GM20431 (cell line): ENCODE measurements around the gene PCDHGA1.
"Not testable (repeated sequence)": the region's sequence is repeated elsewhere in the genome, so short reads cannot be mapped to it uniquely, and the experiment has no call there.

Source experiments
- in situ Hi-C: fragments of 300-500 bp; cut with MseI, MboI; formaldehyde crosslinking; loops from one replicate; pipeline ENCODE4 v1.15.0; 2020; ENCODE audit warnings: low sequenced_read_pairs; ENCODE audit not compliant: unreplicated experiment

Gene PCDHGA1

DNA sequence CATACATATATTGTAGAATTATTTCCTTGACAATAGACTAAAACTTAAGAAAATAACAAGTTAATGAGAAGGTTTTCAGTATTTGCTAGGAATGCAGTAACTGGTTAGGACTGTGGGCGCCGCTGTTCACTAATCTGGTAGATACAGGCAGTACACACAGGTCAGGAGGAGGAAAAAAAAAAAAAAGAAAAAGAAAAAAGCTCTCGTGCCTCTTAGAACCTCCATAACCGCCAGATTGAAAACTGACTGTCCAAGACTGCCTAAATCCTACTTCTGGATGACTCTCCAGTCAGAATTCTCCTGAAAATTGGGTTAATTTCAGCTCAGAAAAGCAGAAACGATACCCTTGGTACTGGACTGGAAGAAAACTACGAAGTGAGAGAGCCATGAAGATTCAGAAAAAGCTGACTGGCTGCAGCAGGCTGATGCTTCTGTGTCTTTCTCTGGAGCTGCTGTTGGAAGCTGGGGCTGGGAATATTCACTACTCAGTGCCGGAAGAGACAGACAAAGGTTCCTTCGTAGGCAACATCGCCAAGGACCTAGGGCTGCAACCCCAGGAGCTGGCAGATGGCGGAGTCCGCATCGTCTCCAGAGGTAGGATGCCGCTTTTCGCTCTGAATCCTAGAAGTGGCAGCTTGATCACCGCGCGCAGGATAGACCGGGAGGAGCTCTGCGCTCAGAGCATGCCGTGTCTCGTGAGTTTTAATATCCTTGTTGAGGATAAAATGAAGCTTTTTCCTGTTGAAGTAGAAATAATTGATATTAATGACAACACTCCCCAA lies at the start of gene PCDHGA1:
TSS of gene PCDHGA1 (plus strand) at position 216 of the 782 bp plus-strand sequence.
- in situ Hi-C loops: no loop called here

DNA sequence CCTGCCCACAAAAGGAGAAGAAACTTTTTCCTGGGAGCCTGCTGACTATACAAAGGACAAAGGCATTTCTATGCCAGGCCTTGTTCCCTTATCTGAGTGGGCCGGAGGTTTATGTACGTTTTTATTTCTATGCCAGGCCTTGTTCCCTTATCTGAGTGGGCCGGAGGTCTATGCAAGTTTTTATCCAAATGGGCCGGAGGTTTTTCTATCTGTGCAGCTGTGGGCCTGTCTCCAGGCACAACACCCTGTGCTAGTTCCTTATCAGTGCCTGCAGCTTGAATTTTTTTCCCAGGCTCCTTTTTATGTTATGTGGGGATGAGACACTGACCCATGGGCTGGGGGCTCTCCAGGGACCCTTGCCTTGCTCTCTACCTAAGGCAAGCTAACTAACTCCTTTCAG lies 31.9 kb upstream of the PCDHGA1 start:
- in situ Hi-C loops: no loop called here

DNA sequence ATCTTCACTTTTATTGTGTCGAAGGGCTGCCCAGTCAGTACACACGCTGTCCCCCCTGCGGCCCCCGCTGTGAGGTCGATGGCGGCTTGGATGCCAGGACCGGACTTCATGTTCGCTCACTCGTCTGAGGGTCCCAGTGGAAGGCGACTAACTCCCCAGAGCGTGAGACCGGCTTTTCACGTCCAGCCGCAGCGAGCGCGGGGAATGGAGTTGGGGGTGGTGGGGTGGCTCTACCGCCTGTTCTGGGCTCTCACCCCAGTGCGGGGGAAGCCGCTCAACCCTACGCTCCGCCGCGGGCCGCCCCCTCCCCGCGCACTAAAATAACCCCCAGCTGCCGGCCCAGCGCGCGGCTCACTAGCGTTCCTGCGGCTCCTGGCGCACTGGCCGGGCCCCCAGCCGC lies 26.6 kb upstream of the PCDHGA1 start, which contains the start of gene SLC25A2:
TSS of gene SLC25A2 (minus strand) at position 294 of the 400 bp plus-strand sequence. CDS start at position 110, 184 bp downstream.
- in situ Hi-C loops: no loop called here

DNA sequence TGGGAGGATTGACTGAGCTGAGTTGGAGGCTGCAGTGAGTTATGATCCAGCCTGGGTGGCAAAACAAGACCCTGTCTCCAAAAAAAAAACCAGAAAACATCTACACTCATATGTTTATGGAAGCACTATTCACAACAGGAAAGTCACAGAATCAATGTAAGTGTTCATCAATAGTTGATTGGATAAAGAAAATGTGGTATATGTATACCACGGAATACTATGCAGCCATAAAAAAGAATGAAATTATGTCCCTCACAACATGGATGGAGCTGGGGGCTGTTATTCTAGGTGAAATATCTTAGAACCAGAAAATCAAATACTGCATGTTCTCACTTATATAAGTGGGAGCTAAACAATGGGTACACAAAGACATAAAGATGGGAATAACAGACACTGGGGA lies 23.7 kb upstream of the PCDHGA1 start:
- in situ Hi-C loops: no loop called here

DNA sequence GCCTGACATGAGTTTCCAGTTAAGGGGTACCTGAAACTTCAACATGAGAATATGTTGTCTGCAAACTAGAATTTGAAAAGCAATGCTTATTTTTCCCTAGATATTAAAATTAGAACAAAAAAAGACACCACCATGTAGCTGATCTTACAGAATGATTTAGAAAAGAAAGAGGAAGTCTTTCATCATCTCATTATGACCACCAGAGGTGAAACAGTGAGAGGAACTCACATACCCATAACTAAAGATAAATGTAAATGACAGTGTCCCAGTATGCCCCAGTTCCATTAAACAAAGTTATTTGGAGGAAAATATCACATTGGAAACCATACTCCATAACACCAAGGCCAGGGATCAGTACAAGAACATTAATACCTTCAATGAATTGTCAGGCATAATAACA lies 16.6 kb upstream of the PCDHGA1 start:
- in situ Hi-C loops: no loop called here

DNA sequence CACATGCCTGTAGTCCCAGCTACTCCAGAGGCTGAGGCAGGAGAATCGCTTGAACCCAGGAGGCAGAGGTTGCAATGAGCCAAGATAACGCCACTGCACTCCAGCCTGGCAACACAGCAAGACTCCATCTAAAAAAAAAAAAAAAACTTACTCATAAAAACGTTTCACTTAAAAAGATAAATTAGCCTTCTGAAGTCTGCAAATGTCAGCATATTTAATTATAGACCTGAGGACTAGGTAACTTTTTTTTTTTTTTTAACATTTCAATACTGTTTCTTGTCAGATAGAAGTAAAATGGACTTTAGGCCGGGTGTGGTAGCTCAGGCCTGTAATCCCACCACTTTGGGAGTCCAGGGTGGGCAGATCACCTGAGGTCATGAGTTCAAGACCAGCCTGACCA lies 13.4 kb upstream of the PCDHGA1 start:
- in situ Hi-C loops: not testable (repeated sequence)

DNA sequence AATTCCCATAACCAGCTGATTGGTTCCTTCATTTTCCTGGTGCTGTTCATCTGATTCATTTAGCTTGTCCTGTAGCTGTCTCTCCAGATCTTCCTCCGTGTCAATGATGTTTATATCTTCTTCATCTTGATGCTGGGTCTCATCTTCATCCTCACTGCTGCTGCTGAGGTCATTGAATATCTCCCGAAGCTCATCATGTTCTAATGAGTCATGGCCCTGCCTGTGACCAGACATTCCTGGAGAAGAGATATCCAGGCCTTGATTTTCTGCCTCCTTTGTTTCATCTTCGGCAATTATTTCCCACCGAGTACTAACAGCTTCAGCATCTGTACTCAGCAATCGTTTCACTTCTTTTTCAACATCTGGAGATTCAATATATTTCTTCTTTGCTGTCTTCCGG lies 11.1 kb upstream of the PCDHGA1 start:
- in situ Hi-C loops: no loop called here

DNA sequence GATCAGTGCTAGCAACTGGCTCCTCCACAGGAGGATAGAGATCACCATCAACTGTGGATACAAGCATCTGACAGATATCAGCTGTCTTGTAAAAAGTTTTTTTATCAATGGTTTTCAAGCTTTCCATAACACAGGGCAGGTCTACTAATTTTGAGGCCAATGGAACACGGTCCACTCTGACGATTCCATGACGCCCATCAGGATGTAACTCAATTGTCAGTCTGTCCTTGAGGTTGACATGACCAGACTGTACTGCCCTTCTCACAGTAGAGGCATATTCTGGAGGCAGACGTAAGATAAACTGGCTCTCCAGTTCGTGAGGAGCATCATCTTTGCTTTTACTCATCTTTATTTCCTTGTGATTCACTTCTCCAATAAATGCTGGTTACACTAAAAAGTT lies 10.6 kb upstream of the PCDHGA1 start:
- in situ Hi-C loops: no loop called here

DNA sequence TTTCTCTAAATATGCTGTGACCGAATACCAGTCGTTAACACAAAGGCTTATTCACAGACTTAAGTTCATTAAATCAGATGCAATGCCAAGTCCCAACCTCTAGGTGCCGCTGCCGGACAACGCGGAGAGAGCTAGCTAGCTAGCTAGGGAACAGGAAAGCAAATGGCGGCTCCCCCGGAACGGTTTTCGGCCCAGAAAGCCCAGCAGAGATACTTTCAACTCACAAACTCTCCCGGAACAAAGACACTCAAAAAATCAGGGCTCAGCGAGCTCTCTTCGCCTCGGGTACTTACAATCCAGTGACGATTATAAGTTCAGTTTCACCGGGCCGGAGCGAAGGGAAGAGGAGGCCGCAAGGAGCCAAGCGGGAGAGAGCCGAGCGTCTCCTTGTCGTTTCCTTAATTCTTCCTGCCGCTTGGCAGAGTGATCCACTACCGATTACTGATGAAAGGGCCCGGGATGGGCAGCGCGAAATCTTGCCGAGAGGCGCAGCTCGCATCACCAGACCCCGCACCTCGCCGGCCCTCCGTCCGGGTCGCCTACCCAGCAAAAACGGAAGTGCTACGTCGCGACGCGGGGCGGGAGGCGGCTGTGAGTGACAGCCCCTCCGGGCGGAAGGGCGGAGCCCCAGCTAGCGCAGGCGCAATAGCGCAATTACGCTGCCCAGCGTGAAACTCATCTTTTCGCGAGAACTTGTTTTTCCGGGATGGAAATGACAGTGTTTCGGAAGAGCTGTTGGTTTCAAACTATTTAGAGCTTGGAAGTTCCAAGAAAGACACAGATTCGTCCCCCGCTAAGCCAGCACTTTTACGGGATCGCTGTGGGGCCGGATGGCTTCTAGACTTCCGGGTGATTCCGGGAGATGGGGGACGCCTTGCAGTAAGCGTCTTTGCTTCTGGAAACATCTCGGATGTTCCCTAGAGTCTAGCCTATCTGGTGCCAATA lies 9.8 kb upstream of the PCDHGA1 start, which contains the start of gene TAF7:
TSS of gene TAF7 (minus strand) at position 560 of the 945 bp plus-strand sequence. CDS start 740 bp downstream, outside the sequence.
- in situ Hi-C loops: no loop called here

DNA sequence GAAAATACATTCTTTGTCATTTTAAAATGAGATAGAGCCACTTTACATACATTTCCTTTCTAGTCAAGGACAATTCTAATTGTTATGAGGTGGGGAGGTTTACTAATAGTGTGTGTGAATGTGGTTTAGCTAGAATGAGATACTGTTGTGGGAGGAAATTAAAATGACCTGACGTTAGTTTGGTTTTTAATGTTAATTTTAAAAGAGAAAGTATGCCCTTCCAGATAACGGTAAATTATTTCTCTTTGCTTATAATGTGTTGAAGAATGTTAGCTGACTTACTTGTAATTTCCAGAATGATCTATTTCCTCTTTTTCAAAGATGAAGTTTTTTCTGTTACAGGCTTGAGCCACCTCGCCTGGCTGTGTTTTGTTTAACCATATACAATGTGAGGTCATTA lies 8.1 kb upstream of the PCDHGA1 start:
- in situ Hi-C loops: no loop called here

DNA sequence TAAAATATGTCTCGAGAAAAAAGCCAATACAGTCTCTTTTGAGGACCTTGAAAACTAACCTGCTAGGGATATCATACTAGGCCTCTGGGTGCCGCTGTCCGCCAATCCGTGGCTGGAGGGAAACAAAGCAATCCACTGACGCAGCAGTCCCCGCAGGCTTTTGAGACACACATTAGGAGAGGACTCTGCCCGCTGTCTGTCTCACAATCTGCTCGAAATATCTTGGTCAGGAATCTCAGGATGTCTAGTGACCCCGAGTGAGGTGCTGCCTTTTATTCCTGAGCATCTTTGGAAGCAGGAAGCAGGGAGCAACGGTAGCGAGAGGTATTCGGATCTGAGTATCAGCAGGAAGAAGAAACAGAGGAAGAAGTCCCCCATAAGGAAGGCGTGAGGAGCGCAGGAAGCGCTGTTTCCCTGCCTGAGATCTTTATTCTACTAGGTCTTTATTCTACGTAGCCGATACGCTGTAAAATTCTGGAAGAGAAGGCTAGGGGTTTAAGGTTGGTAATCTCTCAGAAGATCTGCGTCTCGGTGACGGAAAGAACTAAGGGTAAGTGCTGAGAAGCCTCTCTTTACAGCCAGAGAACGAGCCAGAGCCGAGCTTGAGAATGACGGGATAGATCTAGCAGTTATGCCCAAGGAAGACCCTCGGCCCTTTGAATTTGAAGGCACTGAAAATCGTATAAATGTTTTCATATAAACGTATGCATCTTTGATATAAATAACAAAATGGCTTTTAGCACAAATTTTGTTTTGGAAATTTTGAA lies 4.0 kb upstream of the PCDHGA1 start:
- in situ Hi-C loops: no loop called here

DNA sequence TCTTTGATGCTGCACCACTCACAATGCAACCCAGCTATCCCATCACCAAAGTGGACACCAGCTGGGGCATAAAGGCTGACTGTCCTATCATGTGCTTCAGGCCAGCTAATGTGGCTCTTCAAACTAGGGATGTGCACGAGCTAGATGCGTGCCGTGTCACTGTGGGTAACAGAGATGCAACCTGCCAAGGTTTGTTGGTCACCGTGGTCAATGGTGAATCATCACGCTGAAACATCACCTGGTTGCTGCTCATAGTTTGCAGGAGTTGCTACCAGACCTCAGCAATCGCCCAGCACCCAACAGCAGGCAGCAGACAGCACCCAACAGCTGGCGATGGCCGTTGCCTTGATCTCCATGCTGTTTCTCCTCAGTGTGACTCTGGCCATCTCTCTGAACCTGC lies 2.1 kb upstream of the PCDHGA1 start:
- in situ Hi-C loops: no loop called here

DNA sequence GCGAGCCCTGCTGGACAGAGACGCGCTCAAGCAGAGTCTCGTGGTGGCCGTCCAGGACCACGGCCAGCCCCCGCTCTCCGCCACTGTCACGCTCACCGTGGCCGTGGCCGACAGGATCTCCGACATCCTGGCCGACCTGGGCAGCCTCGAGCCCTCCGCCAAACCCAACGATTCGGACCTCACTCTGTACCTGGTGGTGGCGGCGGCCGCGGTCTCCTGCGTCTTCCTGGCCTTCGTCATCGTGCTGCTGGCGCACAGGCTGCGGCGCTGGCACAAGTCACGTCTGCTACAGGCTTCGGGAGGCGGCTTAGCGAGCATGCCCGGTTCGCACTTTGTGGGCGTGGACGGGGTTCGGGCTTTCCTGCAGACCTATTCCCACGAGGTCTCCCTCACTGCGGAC lies 2.3 kb downstream of the PCDHGA1 start:
- in situ Hi-C loops: not testable (repeated sequence)

DNA sequence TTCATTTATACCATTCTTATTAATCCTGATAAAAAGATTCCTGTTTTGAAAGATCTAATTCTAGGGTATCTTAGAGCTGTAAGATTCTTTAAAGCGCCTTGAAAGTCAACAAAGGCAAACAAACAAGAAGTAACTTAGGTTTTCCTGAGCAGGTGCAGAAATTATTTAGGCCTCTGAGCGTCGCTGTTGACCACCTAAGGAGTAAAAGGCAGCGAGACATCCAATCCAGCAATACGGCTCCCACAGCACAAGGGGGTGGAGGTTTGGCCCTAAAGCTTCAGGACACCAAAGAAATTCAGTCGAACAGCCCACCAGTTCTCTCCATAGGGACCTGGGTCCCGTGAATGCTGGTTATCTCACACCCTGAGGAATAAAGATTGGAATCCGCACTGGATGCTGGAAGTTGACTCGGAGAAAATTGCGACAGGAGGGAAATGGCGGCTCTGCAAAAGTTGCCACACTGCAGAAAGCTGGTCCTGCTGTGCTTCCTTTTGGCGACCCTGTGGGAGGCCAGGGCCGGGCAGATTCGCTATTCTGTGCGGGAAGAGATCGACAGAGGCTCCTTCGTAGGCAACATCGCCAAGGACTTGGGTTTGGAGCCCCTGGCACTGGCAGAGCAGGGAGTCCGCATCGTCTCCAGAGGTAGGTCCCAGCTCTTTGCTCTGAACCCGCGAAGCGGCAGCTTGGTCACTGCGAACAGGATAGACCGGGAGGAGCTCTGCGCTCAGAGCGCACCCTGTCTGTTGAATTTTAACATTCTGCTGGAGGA lies 8.4 kb downstream of the PCDHGA1 start, which contains the start of gene PCDHGA2:
TSS of gene PCDHGA2 (plus strand) at position 223 of the 769 bp plus-strand sequence.
- in situ Hi-C loops: no loop called here

DNA sequence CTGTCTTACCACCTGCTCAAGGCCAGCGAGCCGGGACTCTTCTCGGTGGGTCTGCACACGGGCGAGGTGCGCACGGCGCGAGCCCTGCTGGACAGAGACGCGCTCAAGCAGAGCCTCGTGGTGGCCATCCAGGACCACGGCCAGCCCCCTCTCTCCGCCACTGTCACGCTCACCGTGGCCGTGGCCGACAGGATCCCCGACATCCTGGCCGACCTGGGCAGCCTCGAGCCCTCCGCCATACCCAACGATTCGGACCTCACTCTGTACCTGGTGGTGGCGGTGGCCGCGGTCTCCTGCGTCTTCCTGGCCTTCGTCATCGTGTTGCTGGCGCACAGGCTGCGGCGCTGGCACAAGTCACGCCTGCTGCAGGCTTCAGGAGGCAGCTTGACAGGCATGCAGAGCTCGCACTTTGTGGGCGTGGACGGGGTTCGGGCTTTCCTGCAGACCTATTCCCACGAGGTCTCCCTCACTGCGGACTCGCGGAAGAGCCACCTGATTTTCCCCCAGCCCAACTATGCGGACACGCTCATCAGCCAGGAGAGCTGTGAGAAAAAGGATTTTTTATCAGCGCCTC lies 10.6 kb downstream of the PCDHGA1 start:
- in situ Hi-C loops: not testable (repeated sequence)

DNA sequence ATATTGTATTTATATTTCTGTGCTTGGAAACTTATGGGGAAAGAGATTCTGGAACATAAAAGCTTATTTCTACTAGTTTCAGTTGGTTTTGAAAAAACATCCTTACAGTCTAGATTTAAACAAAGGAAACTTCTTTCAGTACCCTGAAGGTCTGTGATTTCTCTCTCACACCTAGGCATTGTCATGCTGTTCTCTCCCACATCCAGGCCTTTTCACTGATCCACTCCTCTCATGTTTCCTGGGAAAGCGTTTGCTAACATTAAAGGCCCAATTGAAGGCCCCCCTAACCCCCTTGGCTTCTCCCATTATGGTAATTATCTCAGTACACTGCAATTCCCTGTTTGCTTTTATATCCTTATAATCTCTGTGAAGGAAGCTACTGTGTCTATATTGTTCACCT lies 12.5 kb downstream of the PCDHGA1 start:
- in situ Hi-C loops: no loop called here

DNA sequence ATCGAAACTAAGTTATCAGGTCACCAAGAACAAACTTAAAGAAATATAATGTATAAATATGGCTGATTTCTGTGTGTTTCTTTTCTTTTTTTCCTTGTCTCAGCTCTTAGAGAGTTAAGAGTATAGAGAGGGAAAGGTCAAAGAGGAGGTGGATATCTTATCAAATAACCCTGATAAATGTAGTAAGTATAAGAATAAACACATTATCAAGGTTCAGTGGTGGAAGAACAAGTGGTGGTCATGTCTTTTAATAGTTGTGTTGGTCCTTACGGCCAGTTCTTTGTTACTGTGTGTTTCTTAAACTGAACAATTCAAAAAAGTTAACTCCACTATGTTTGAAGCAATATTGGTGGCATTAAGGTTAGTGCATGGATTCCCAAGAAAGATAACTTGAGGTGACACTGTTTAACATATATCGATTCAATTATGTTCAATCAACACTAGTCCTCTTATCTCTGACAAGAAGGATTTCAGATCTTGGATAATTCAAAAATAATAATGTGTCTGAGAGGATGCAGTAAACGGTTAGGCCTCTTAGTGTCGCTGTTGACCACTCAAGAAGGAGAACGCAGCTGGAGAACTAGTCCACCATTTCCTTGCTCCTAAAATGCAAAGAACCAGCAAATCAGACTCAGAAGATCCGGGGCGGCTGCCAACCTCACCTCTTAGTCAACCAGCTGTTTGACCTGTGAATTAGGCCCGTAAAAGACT lies 13.1 kb downstream of the PCDHGA1 start, which contains the start of gene PCDHGA3:
TSS of gene PCDHGA3 (plus strand) at position 588 of the 711 bp plus-strand sequence. CDS start 205 bp downstream, outside the sequence.
- in situ Hi-C loops: no loop called here

DNA sequence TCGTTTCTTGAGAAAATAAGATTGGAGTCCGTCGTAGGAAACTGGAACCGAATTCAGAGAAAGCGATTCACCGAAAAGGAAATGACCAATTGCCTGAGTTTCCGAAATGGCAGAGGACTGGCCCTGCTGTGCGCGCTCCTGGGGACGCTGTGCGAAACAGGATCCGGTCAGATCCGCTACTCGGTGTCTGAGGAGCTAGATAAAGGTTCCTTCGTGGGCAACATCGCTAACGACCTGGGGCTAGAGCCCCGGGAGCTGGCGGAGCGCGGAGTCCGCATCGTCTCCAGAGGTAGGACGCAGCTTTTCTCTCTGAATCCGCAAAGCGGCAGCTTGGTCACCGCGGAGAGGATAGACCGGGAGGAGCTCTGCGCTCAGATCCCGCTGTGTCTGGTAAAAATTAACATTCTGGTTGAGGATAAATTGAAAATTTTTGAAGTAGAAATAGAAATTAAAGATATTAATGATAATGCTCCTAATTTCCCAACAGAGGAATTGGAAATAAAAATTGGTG lies 13.7 kb downstream of the PCDHGA1 start:
- in situ Hi-C loops: no loop called here
